B cell (primary cell): ENCODE results near the gene ARHGAP15. TPM values are rescaled to one million over a fixed set of nuclear protein-coding genes. Genes with fewer than 3 reads are reported as not detected.

ENCODE experiments used
- ATAC-seq: fragments of 200-7000 bp; cut with Tn5 transposase; one replicate; pipeline ENCODE4 v1.10.0; 2021; ENCODE audit warnings: low read depth, mild to moderate bottlenecking, moderate number of reproducible peaks, moderate library complexity
- CTCF ChIA-PET: fragments of 350-600 bp; sonication (Branson Sonifier 250); formaldehyde crosslinking; loops from one replicate; lab custom pipeline; 2021; ENCODE audit warnings: antibody characterized with exemption, inconsistent platforms; lab: Charles Lee
- POLR2A ChIA-PET: fragments of 350-600 bp; sonication (Branson Sonifier 250); formaldehyde crosslinking; loops from one replicate; lab custom pipeline; 2021; ENCODE audit warnings: antibody characterized with exemption; lab: Charles Lee
- DNase-seq: peaks from one replicate; pipeline ENCODE4 v3.0.0; 2013
- H2AFZ ChIP-seq: 2 replicates; pipeline ENCODE4 v1.6.1; 2012; ENCODE audit warnings: mild to moderate bottlenecking, low read depth, low read length; ENCODE audit not compliant: insufficient read depth, poor library complexity, severe bottlenecking
- H3K27ac ChIP-seq, 2 donors: 1 replicate in 1 of 2; 2 replicates in 1 of 2; pipeline ENCODE4 v1.5.1; 2012 to 2013; ENCODE audit warnings: low read length in 2 of 2, mild to moderate bottlenecking in 2 of 2, moderate library complexity in 1 of 2
- H3K27me3 ChIP-seq, 4 experiments: fragments of 200-600 bp in 1 of 4; sonication (generic) in 1 of 4; replicated peaks in 1 of 4; 1 replicate in 2 of 4; 2 replicates in 2 of 4; pipeline versions ENCODE4 v1.6.1 to v1.7.0; 2013 to 2016; ENCODE audit warnings: low read length in 3 of 4, mild to moderate bottlenecking in 2 of 4, mixed read lengths in 1 of 4, moderate library complexity in 1 of 4; ENCODE audit not compliant: insufficient read depth in 4 of 4, control insufficient read depth in 3 of 4; ENCODE audit errors: control extremely low read depth in 1 of 4
- H3K36me3 ChIP-seq, 2 experiments: replicated peaks in 1 of 2; 1 replicate in 1 of 2; 2 replicates in 1 of 2; pipeline versions ENCODE4 v1.6.1 to v1.7.1; 2013; ENCODE audit warnings: low read length in 1 of 2; ENCODE audit not compliant: insufficient read depth in 2 of 2, control insufficient read depth in 1 of 2; ENCODE audit errors: control extremely low read depth in 1 of 2, extremely low read depth in 1 of 2
- H3K4me1 ChIP-seq, 2 donors: fragments of 200-600 bp in 1 of 2; sonication (generic) in 1 of 2; 1 replicate in 1 of 2; 2 replicates in 1 of 2; pipeline versions ENCODE4 v1.5.1 to v1.6.1; 2013 to 2017; ENCODE audit warnings: low read length in 2 of 2; ENCODE audit not compliant: control insufficient read depth in 2 of 2, insufficient read depth in 2 of 2
- H3K4me2 ChIP-seq: replicated peaks from 2 replicates; pipeline ENCODE3; 2012; ENCODE audit warnings: mild to moderate bottlenecking, low read depth, low read length; ENCODE audit not compliant: poor library complexity, severe bottlenecking
- H3K4me3 ChIP-seq, 5 experiments: fragments of 200-600 bp in 1 of 5; sonication (generic) in 1 of 5; 1 replicate in 3 of 5; 2 replicates in 2 of 5; pipeline versions ENCODE4 v1.5.1 to v1.7.0; 2011 to 2016; ENCODE audit warnings: low read length in 4 of 5, mild to moderate bottlenecking in 4 of 5, low read depth in 2 of 5, control low read depth in 1 of 5, moderate library complexity in 1 of 5; ENCODE audit not compliant: insufficient read depth in 1 of 5; ENCODE audit errors: control extremely low read depth in 1 of 5, extremely low read depth in 1 of 5
- H3K79me2 ChIP-seq: fragments of 200-600 bp; sonication (generic); one replicate; pipeline ENCODE4 v1.6.0; 2016; ENCODE audit warnings: low read length; ENCODE audit not compliant: control insufficient read depth, insufficient read depth
- H3K9ac ChIP-seq: fragments of 200-600 bp; sonication (generic); 2 replicates; pipeline ENCODE4 v1.6.1; 2017; ENCODE audit warnings: mild to moderate bottlenecking, low read length, moderate library complexity
- H3K9me3 ChIP-seq, 3 donors: one replicate each; pipeline versions ENCODE4 v1.6.1 to v1.7.1; 2013; ENCODE audit warnings: low read length in 2 of 3; ENCODE audit not compliant: control insufficient read depth in 2 of 3, insufficient read depth in 1 of 3; ENCODE audit errors: control extremely low read depth in 1 of 3
- H4K20me1 ChIP-seq: 2 replicates; pipeline ENCODE4 v1.6.0; 2012; ENCODE audit warnings: mild to moderate bottlenecking, low read length; ENCODE audit not compliant: insufficient read depth, control insufficient read depth, poor library complexity, severe bottlenecking
- H3K27ac Mint-ChIP-seq: one replicate; pipeline ENCODE4 v1.8.0; 2021; ENCODE audit warnings: mixed read lengths
- H3K27me3 Mint-ChIP-seq: one replicate; pipeline ENCODE4 v1.8.0; 2021; ENCODE audit warnings: mixed read lengths
- H3K4me1 Mint-ChIP-seq: one replicate; pipeline ENCODE4 v1.8.0; 2021; ENCODE audit warnings: mixed read lengths
- H3K4me3 Mint-ChIP-seq: one replicate; pipeline ENCODE4 v1.8.0; 2021; ENCODE audit warnings: mixed read lengths
- H3K9me3 Mint-ChIP-seq: one replicate; pipeline ENCODE4 v1.8.0; 2022; ENCODE audit warnings: mixed read lengths; ENCODE audit not compliant: insufficient read depth
- CTCF ChIP-seq: fragments of 200-600 bp; IDR thresholded peaks from one replicate; pipeline ENCODE4 v1.8.0; 2022; ENCODE audit warnings: antibody characterized with exemption, mild to moderate bottlenecking
- EZH2 ChIP-seq: IDR thresholded peaks from 2 replicates; pipeline ENCODE4 v1.6.1; 2012; ENCODE audit warnings: borderline replicate concordance, low read depth, mild to moderate bottlenecking, moderate library complexity, low read length; ENCODE audit not compliant: insufficient read depth, poor library complexity, severe bottlenecking
- WGBS: methylation state at CpG from one replicate; pipeline ENCODE4 v1.1.5; 2013; ENCODE audit warnings: missing lambda C conversion rate; ENCODE audit not compliant: insufficient coverage; 5-methylcytosine and 5-hydroxymethylcytosine counted together
- intact Hi-C: fragments of 100-400 bp; cut with micrococcal nuclease; formaldehyde crosslinking; loops from one replicate; pipeline ENCODE4 v1.10.0; 2022
- polyA plus RNA-seq: library from polyadenylated mRNA; depleted of rRNA; stranded (reverse); fragments of >200 nt; gene quantifications from 2 replicates; pipeline ENCODE4 v1.2.3, GENCODE V29; 2012
- total RNA-seq, 2 donors: library from RNA; stranded (reverse); fragments of 120-200 nt in 1 of 2; gene quantifications; 1 replicate in 1 of 2; 2 replicates in 1 of 2; pipeline versions ENCODE4 v1.2.3 to v1.2.4, GENCODE V29; 2013 to 2022

ARHGAP15 gene
- total and polyA plus RNA-seq, 2 donors (not counting 1 experiment from before 2014, with no cell fraction given): 58.6 to 187 TPM

- TF ChIP-seq EZH2: no peak
- no peak for TF ChIP-seq CTCF
- Histone ChIP-seq H3K4me3 (no peak overlapping the region), H3K9ac (no peak overlapping the region), H3K36me3 (peaks cover 11 to 73% of the 10 kb centered on the region in 2 experiments), H3K27me3 (no peaks in the 10 kb centered on the region), H4K20me1 (no peaks in the 10 kb centered on the region), H3K27ac (no peak overlapping the region), H3K9me3 (peaks cover 5 to 8% (median 7%) of the 10 kb centered on the region in 3 donors), H3K79me2 (no peaks in the 10 kb centered on the region), H3K4me1 (no peaks in the 10 kb centered on the region), H2AFZ (no peak overlapping the region), H3K4me2 (no peak overlapping the region)
- intact Hi-C loops: no loop called here
- H3K27me3 Mint-ChIP-seq: no peaks in the 10 kb centered on the region
- no peak overlapping the region for H3K4me3 Mint-ChIP-seq
- no peak overlapping the region for H3K27ac Mint-ChIP-seq
- CTCF ChIA-PET: no interaction called here
- WGBS: no CpG with 5 or more reads among the region's 4 CpGs
- peaks cover 11% of the 10 kb centered on the region for H3K9me3 Mint-ChIP-seq
- ATAC-seq: no peak
- peaks cover 3% of the 10 kb centered on the region for H3K4me1 Mint-ChIP-seq
- POLR2A ChIA-PET: no interaction called here
- no peak for DNase-seq
Measured at GRCh38 chr2:143710196-143710595, 581.0 kb downstream of the ARHGAP15 start.

DNA sequence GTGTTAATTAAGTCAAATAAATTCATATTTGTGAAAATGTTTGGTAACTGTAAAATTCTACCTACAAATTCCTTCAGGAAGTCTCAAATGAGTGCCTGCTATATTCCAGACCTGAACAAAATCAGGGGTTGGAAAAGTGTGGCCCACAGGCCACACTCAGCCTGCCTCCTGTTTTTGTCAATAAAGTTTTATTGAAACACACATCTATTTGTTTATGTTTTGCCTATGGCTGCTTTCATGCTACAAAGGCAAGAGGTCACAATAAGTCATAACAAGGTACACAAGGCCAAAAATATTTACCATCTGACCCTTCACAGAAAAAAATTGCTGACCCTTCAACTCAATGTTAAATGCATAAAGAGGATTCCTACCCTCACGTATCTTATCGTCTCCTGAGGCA lies 581.7 kb downstream of the ARHGAP15 start:
- no peak overlapping the region for H3K9ac ChIP-seq
- H3K4me2 ChIP-seq: no peak overlapping the region
- H2AFZ ChIP-seq: no peak overlapping the region
- Mint-ChIP-seq H3K4me3 (no peak overlapping the region), H3K27me3 (no peaks in the 10 kb centered on the region), H3K4me1 (peaks cover 3% of the 10 kb centered on the region), H3K9me3 (peaks cover 11% of the 10 kb centered on the region), H3K27ac (no peak overlapping the region)
- intact Hi-C loops: no loop called here
- no peaks in the 10 kb centered on the region for H4K20me1 ChIP-seq
- H3K4me1 ChIP-seq: no peaks in the 10 kb centered on the region
- H3K27ac ChIP-seq: no peak overlapping the region
- POLR2A ChIA-PET: no interaction called here
- no peak for TF ChIP-seq CTCF
- H3K9me3 ChIP-seq: peaks cover 5 to 8% (median 7%) of the 10 kb centered on the region in 3 donors
- CTCF ChIA-PET: no interaction called here
- peaks cover 11 to 68% of the 10 kb centered on the region in 2 experiments for H3K36me3 ChIP-seq
- no peaks in the 10 kb centered on the region for H3K79me2 ChIP-seq
- H3K27me3 ChIP-seq: no peaks in the 10 kb centered on the region
- ATAC-seq (no peak), DNase-seq (no peak)
- no CpG with 5 or more reads among the region's 2 CpGs for WGBS
- H3K4me3 ChIP-seq: no peak overlapping the region
